COR-L47 (cell line): Measurements from ENCODE around the gene PLCB2.

Experiments
- DNase-seq: peaks from one replicate; lab custom pipeline; 2025; lab: John Stamatoyannopoulos, UW

The PLCB2 gene

DNA sequence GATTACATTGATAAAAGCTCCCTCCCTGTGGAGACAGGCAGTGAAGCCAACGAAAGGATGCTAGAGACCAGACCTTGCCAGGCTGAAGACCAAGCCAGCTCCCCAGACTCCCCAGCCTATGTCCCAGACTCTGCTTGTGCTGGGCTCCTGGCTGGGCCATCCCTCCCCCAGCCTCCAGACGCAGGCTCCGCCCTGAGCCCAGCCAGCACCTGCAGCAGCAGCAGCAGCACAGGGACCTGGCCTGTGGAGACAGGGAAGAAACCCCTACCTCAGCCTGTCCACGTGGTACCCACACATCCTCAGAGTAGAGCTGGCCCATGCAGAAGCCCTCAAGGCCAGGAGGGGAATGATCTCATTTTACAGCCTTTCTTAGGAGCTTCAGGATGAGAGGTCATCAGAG, 38.1 kb downstream of the PLCB2 start:
- no peak for DNase-seq

DNA sequence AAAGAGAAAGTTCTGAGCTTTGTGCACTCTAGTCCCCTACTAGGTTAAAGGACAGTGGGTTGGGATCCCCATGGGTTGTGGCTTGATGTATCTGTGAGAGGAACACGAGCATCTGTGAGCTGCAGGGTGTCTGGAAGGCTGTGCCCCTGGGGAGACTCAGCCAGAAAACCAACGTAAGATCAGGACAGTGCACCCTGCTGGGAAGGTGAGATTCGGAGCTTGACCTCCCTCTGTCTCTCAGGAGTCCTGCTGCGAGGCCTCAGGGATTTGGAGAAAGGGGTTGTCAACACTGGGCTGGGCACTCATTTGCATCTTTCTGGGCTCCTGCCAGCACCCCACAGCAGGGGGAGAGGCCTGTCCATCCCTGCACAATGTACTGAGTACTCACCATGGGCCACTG, 40.1 kb downstream of the PLCB2 start:
- no peak for DNase-seq

DNA sequence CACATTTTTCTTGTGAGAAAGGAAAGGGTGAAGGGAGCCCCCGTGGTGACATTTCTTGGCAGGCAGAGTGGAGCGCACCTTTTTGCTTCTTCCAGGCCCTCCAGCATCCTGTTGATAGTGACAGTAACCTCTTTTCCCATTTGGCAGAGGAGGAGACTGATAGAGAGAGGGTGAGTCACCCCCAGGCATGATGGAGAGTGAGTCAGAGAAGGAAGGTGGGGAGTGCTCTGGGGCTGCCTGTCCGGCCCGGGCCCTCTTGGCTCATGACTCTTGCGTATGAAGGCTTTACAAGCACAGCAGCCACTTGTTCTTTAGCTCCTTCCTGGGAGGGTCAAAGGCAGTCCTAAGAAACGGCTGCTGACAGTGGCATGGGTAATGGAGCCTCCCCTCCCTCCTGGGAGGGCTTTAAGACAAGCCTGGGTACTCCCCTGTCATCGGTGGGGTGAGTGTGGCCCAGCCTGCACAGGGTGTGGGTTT, 40.9 kb downstream of the PLCB2 start:
- no peak for DNase-seq

DNA sequence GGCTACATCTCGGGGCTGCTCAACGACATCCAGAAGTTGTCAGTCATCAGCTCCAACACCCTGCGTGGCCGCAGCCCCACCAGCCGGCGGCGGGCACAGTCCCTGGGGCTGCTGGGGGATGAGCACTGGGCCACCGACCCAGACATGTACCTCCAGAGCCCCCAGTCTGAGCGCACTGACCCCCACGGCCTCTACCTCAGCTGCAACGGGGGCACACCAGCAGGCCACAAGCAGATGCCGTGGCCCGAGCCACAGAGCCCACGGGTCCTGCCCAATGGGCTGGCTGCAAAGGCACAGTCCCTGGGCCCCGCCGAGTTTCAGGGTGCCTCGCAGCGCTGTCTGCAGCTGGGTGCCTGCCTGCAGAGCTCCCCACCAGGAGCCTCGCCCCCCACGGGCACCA, 41.9 kb downstream of the PLCB2 start:
- DNase-seq: no peak

DNA sequence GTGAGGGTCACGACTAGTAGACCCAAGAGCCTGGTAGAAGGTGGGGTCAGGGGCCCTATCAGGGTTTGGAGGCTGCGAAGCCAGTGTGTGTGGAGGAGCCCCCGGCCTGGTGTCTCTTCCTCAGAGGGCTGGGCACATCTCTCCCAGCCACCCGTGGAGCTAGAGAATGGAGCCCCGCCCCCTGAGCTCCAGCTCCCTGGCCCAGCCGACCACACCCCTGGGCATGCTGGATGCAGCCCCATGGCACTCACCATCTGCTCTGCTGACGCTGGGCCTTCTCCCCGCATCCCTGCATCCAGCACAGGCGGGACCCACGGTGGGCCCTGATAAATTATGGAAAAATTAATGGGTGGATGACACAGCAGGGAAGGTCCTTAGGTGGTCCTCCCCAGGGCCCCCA, 42.4 kb downstream of the PLCB2 start:
- DNase-seq: peak; percentile 66

DNA sequence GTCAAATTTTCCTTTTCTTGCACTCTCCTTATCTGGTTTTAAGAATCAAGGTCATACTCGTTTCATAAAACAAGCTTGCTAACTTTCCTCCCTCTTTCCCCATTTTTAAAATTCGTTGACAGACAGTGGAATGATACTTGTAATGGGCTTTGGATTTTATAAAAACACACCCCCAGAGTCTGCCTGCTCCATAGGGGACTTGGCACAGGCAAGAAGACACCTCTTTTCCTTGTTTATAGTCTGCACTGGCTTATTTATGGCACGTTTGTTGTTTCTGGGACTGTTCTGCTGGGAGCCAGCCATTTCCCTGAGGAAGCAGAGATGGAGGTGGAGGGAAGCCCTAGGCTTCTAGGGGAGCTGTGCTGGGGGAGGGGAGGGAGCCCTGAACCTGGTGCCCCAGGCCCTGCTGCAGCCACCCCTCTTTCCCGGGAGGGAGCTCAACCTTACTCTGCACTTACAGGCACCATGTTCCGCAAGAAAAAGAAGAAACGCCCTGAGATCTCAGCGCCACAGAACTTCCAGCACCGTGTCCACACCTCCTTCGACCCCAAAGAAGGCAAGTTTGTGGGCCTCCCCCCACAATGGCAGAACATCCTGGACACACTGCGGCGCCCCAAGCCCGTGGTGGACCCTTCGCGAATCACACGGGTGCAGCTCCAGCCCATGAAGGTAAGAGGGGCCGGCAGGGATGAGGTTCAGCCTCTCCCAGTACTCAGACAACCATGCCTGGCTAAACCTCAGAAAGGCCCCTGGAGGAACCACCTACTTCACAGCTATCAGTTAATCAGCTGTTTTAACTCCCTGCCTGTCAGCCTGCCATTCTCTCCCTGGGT, 43.2 kb downstream of the PLCB2 start:
- peak; percentile 19 for DNase-seq

DNA sequence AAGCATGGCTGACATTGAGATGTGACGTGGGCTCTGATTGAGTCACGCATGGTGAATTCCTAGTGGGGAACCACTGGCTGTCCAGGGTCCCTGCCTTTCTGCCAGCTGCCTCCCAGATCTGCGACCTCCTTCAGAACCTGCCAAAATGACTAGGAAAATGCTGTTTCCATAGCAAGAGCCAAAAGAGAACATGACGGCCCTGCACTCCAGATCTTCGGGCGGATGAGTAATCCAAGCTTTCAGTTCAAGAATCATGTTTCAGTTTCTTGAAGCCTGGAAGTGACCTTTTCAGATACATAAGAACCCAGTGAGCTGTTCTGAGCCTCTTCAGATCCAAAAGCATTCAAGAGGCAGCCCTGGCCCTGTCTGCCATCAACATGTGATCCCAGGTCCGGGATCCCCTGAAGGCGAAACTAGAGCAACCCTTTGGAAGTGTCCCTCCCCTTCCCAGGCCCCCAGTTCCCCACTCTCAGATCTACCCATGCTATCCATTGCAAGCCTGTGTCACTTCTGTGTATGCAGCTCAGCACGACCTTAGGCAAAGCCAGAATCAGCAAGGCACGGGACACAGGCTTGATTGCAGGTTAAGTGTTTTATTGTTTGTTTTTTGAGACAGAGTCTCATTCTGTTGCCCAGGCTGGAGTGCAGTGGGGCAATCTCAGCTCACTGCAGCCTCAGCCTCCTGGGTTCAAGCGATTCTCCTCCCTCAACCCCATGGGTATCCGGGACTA, 44.5 kb downstream of the PLCB2 start:
- no peak for DNase-seq

DNA sequence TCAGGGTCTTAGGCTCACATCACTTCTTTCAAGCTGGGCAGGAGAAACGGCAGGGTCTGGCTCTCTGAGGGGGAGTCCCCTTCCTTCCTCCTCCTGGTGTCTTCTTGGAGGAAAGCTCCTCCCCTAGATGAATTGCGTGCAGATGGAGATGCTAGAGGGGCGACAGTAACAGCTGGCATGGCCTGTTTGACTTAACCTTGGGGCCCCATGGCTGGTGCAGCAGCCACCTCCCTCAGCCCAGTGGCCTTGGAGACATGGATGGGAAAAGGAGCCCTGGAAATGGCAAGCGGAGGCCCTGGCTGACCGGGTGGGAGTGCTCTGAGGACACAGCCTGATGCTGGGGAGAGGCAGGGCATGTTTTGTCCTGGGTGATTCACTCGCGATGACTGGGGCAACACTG, 48.7 kb downstream of the PLCB2 start:
- DNase-seq: no peak

DNA sequence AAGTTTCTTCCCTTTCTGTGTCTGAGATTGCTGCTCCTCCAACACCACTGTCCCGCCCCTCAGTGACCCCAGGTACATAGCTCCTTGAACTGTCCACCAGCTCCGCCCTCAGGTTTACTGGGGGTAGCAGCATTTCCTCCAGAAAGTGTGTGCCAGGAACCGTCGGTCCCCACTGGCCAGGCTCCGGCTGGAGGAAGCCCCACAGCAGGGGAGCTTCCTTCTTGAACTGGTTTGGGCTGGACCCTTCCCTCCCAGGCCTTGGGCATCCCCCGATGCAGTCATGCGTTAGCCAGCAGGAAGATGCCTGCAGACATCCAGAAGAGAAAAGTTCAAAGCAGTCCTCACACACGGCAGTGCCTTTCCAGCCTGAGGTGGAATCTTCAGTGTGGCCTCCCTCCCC, 49.2 kb downstream of the PLCB2 start:
- no peak for DNase-seq

DNA sequence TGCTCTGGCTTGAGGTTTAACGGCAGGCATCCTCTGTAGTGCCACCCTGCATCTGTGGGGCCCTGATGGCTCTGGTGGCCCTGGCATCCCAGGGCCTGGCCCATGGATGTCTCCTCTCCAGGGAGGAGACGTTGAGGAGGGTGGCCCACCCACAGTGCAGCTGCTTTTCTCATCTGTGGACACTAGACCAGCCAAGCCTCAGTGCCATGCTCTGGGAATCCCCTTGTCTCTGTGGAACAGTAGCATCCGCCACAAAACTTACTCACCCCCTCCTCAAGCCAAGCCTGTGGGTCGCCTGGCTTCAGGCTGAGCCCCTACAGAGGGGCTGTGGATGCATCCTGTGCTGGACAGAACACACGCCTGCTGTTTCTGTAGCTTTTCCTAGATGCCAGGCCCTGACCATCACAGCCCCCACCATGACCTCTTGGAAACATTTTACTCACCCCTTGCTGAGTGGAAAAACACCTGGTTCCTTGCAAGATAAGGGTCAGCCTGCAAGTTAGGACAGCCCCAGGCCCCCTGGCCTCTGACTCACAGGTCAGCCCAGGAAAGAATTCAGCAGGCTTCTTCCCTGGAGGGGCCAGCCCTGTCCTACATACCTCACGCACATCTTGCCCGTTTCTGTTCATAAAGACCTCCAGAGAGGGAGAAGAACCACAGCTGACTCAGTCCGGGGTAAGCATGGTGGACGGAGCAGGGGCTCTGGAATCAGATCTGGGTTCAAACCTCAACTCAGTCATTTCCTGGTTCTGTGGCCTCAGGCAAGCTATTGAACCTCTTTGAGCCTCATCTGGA, 49.9 kb downstream of the PLCB2 start:
- no peak for DNase-seq

DNA sequence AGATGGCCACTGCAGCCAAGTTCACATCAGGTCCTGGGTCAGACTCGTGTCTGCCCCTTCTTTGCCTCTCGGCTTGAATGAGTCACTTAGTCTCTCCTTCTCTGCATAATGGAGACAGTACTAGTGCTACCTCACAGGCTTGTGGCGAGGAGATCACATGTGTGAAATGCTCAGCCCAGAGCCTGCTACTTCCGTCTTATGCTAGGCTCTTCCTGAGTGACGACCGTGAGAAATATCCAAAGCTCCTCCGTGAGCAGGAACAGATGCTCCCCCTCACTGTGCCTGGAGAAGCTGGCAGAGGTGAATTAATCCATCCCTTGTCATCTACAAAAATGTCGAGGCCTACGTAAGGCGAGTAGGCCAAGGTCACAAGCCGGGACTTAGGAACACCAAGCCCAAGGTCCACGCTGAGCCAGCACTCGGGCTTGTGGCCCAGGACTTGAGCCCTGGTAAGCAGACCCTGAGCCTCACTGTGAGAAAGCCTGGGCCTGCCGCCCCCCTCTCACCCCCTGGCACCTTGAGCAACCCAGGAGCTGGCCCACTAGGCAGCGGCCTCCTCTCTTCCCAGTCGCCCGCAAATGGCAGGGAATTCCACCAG, 51.0 kb downstream of the PLCB2 start:
- DNase-seq: no peak

DNA sequence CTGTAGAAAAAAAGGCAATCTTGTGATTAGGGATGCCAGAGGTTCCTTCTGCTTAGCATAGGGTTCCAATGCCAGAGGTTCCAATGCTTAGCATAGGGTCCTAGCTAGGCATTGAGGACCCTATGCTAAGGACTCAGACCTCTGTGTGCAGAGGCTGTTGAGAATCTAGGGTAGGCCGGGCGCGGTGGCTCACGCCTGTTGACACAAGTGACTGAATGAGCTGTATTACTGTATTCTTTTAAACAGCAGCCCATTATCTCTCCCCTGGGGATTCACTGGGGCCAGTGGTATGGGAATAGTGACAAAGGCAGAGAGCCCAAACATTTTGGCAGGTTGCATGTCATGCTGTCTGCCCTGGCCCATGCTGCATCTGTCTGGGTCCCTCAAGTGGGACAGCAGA, 52.7 kb downstream of the PLCB2 start:
- no peak for DNase-seq

DNA sequence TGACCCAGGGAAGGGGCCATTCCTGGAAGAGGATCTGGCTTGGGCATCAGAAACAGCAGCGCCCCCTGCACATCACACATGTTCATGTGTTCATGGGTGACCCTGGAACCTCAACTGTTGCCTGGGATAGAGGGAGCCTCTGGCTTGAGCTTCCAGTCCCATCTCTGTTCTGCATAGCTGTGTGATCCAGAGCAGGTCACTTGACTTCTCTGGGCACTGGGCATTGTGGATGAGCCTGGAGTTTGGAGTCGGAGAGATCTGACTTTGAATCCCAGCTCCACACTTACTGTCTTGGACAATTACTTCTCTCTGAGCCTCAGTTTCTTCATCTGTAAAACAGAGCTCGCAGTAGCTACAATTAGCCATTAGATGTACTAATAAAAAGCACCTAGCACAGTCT, 53.3 kb downstream of the PLCB2 start:
- no peak for DNase-seq

DNA sequence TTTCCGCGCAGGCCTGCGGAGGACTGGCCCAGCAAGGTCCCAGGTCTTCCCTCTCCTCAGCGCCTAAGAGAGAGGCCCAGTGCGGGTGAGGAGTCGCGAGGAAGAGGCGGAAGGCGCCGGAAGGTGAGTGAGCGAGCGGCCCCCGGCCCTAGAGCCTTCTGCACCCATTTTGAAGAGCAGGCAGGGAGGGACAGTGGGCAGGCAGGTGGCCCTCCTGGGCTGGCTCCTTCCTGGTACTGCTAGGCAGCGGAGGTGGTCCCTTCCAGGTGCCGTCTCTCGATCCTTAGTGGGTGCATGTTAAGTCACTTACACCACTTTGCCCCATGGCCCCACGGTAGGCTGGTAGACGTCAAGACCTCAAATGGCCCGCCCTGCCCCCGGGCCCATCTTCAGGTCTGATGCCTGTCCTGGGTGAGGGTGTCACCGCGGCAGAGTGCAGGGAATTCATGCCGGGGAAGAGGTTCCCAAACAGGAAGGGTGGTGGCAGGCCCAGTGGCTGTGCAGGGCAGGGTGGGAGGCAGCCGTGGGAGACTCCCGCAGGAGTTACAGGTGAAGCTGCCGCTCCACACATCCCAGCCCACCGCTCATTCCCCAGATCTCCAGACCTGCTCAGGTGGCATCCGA, 54.5 kb downstream of the PLCB2 start:
- DNase-seq: no peak

DNA sequence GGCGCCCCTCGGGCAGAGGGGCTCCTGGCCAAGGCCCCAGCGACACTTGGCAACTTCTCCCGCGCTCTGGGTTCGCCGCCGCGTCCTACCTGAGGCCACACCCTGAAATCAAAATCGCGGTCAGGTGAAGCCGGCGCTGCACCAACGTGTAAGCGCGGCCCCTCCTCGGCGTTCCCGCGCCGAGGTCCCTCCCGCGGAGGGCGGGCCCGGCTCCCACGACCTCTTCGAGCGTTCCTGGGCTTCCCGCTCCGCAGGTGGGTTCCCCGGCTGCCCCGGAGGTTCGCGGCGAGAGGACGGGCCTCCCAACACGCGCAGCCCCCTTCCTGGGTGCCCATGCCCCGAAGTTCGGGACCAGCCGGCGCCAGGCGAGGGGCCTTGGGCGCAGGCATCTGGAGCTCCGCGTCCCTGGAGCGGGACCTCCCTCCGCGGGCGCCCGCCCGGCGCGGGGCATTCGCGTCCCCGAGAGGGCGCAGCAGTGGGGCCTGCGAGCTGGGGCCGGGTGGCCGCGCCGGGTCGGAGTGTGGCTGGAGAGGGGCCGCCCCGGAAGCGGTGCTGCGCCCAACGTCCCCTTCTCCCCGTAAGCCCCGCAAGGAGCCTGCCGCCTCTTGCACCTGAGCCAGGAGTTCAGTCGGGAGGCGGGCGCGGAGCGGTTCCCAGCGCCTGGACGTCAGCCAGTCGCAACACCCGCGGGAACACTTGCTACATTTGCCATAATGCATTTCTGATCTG, 55.1 kb downstream of the PLCB2 start:
- DNase-seq: no peak

DNA sequence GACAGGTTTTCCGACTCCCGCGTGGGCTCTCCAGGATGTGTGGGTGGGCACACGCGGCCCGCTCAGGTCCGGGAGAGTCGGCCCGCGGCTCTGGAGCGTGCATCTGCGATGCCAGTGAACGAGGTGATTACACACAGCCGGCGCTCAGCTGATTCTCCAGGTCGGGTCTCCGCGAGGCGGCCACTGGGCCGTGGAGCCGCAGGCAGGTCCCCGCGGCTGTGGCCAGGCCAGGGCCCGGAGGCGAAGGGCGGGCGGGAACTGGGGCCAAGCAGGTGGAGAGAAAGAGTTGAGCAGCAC, 55.6 kb downstream of the PLCB2 start:
- DNase-seq: no peak

DNA sequence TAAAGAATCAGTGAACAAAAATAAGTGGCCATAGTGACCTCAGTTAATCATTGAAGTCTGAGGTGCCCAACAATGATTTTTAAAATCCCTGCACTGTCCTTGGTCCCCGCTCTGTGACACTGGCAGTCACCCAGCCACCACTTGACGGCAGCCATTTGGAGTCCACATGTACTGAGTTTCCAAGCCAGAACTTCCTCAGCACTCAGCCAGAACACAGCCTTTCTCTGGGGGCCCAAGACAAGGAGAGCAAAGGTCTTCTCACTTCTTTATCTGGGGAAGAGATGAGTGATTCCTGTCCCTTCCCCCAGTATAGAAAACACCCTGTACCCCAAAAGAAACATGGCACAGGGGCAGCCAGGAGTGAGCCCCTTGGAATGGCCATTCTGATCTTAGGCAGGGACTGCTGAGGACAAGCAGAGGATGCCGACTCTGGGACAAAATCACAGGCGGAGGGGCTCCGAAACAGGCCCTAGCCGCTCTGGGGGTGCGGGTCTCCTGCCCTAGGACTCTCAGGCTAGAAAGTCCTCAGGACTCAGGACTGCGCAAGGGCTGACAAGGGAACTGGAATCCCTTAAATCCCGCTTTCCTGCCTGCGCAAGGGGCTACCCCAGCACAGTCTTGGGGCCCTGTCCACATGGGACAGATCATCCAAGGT, 56.1 kb downstream of the PLCB2 start:
- no peak for DNase-seq

DNA sequence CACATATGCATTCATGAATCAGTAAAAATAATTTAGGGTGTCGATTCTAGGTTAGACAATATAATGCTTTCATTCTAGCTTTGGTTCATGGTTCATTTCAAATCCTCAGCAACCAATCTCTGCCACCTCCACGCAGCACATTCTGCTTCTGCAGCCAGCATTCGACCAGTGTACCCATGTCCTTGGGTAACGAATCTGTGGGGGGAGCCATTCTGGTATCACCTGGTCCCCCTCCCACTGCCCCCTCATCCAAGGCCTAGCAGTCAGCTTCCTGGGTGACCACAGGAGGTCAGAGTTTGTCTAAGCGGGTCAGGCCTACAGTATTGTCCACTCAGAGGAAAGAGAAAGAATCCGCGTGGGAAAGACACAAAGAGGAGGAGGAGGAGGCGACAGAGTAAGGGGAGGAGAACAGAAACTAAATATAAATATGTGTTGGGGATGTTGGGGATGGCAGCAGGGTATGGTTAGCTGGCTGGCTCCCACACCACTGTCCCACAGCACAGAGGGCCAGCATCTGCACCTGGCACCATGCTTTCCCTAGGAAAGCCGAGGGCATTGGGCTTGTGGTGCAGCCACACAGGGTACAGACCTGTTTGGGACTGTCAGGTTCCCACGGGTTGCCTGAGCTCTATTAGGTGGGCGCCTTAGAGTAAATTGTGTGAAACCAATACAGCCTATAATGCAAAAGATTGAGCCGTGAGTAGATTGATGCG, 56.8 kb downstream of the PLCB2 start:
- no peak for DNase-seq

DNA sequence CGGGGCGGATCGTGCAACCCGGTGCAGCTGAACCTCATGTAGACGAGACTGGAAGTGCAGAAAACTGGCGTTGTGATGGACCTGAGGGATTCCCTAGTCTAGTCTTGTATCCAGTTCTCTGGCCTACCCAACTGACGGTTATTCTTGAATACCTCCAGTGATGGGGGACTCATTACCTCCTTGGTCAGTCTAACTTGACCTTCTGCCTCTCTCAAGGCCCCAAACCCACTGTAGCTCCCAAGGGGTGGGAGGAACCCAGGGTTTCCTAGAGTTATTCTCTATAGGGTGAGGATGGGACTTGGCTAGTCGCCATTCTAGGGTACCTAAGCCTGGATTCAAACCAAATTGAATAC, 57.5 kb downstream of the PLCB2 start:
- no peak for DNase-seq
